NCI-H748 treated with DMSO at 0.1 percent for 48 hours (cell line): ENCODE results near the gene MED12L.
"Not testable (repeated sequence)": the region's sequence is repeated elsewhere in the genome, so short reads cannot be mapped to it uniquely, and the experiment has no call there.

Experiments used
- DNase-seq: peaks from one replicate; lab custom pipeline; 2025; lab: John Stamatoyannopoulos, UW

The MED12L gene, protein sequence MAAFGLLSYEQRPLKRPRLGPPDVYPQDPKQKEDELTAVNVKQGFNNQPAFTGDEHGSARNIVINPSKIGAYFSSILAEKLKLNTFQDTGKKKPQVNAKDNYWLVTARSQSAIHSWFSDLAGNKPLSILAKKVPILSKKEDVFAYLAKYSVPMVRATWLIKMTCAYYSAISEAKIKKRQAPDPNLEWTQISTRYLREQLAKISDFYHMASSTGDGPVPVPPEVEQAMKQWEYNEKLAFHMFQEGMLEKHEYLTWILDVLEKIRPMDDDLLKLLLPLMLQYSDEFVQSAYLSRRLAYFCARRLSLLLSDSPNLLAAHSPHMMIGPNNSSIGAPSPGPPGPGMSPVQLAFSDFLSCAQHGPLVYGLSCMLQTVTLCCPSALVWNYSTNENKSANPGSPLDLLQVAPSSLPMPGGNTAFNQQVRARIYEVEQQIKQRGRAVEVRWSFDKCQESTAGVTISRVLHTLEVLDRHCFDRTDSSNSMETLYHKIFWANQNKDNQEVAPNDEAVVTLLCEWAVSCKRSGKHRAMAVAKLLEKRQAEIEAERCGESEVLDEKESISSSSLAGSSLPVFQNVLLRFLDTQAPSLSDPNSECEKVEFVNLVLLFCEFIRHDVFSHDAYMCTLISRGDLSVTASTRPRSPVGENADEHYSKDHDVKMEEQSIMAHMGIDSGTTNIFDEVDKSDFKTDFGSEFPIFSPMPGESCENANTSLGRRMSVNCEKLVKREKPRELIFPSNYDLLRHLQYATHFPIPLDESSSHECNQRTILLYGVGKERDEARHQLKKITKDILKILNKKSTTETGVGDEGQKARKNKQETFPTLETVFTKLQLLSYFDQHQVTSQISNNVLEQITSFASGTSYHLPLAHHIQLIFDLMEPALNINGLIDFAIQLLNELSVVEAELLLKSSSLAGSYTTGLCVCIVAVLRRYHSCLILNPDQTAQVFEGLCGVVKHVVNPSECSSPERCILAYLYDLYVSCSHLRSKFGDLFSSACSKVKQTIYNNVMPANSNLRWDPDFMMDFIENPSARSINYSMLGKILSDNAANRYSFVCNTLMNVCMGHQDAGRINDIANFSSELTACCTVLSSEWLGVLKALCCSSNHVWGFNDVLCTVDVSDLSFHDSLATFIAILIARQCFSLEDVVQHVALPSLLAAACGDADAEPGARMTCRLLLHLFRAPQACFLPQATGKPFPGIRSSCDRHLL (N-terminal part only)

DNA sequence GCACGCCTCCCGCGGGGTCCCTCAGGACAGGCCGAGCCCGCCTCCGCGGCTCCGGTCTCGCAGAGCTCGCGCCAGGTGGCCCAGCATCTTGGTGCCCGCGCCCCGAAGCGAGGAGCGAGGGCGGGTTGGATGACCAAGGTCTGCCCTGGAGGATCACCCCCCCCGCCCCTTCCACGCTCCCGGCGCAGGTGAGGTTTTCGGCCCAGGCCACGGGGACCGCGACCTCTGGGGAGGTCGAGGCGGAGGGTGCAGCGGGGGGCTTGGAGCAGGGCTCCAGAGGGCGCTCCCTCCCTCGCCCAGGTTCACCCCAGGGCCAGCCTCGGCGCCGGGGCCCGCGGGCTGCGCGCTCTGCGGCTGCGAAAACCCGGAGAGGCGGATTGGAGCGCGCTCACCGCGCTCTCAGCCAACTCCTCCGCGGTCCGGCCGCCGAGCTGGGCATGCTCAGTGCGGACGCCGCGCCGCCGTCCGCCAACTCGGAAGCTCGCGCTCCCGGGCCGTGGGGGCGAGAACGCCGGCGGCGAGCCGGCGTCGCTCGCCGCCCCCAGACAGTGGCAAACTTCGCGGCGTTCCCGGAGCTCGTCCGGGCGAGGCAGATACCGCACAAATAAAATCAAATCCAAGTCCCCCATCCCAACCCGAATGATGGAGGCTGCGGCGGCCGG lies at the start of gene MED12L:
TSS of gene MED12L (plus strand) at position 438 of the 662 bp plus-strand sequence. CDS start 1,263 bp downstream, outside the sequence.
- DNase-seq, result peak; percentile 22

DNA sequence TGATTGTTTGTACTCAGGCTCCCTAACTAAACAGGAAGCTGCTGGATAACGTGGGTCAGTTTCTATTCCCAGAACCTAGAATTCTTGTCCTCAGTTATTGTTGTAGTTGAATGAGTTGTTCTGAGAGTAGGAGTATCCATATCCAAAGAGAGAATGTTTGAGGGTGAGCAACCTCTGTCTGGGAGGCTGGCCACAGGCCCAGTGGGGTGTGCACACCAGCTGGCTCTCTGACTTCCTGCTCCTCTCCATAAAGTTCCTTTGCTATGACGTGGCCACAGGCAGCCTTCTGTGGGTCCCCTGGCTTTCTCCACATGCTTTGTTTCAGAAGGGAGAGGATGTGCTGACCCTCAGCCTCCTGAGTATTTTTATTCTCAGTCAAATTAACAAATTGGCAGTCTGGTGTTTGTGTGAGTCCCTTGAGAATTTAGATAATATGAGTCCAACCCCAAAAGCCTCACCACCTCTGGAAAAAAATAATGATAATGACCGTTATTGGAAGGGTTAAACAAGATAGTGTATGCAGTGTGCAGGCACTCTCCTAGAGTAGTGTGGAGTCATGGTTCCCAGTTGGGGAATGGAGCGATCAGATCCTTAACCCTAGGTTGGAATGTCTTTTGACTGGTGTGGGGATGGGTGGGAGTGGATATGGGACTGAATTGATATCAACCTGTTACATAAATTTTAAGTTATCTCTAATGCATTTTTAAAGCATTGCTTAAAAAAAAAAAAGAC lies 47.6 kb upstream of the MED12L start:
- no peak for DNase-seq

DNA sequence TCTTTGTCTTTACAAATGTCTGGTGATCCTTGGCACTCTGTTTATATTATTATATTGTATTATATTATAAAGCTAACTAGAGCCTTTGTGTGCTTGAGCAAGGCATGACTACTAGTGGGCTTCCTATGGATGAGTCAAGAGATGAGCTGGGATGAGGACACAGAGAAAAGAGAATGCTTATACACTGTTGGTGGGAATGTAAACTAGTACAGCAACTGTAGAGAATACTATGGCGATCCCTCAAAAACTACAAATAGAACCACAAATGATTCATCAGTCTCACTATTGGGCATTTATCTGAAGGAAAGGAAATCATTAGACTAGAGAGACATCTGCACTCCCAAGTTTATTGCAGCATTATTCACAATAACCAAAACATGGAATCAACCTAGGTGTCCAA lies 40.8 kb upstream of the MED12L start:
- DNase-seq, result no peak

DNA sequence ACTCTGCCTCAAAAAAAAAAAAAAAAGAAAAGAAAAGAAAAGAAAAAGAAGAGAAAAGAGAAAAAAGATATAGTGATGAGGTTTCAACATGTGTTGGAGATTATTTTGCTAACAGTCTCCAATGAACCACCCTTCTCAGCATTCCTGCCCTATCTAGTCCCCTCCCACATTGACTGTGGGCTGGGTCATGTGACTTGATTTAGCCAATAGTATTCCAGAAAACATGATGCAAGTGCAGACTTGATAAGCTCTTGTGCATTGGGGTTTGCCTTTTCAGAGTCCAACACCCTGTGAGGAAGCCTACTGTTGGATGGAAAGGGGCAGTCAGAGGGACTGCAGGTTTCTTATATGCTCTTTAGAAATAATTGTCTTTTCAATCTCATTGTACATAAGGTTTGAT lies 37.8 kb upstream of the MED12L start:
- DNase-seq, result no peak

DNA sequence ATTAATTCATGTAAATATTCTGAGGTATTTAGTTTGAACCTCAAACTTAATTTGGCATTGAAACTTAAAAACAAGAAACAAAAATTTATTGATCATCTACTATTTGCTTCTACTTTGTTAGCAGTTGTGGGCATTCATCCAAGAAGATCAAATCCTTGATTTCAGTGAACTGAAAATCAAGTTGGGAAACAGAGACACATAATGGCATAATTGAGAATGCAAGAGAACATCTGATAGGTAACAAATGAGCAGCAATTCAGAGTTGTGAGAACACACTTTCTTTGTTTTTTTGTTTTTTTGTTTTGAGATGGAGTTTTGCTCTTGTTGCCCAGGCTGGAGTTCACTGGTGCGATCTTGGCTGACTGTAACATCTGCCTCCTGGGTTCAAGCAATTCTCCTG lies 33.9 kb upstream of the MED12L start:
- no peak for DNase-seq

DNA sequence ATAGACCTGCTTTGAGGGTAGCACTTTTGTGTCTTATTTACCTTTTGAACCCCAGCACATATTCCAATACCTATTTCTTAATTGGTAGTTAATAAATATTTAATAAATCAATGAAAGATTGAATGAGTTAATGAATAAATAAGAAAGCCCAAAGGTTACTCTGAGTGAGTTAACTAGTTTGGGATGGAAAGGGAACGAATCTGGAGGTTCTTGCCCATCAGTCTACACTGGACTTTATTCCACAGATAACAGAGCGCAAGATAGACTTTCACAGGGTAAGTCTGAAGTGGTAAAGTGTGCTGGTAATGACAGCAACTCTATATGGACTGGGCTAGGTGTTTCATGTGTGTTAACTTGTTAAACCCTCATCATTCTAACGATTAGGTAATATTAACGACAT lies 33.1 kb upstream of the MED12L start:
- DNase-seq, result no peak

DNA sequence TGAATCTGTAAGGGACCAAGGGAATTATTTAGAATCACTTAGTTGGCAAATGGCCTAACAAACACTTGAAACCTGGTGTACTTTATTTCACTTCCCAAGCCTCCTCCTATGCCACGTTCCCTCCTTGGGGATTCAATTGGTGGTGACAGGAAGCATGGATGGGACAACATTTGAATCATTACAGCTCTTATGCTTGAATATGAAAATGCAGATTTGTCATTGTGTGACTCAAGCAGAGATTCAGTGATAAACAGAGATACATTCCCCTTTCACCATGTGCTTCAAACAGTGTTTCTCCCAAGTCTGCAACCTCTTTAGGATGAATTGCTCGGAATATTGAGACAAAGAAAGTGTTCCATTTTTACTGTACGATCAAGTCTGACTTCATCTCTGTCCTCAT lies 32.7 kb upstream of the MED12L start:
- no peak for DNase-seq

DNA sequence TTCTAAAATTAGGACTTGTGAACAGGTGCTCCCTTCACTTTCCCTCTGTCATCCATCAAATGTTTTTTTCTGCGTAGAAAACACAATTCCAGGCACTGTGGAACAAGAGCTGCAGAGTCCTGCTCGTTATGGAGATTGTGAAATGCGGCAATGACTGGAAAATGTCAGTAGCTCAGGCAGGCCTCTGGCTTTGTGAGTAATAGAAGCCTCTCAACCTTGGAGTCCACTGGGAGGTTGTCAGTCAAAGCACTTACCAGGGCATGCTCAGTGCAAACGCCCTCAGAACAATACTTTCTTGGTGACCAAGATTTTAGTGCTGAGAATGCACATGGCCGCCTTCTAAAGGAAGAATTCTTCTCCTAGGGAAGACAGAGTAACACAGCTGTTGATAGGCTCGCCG lies 26.7 kb upstream of the MED12L start:
- no peak for DNase-seq

DNA sequence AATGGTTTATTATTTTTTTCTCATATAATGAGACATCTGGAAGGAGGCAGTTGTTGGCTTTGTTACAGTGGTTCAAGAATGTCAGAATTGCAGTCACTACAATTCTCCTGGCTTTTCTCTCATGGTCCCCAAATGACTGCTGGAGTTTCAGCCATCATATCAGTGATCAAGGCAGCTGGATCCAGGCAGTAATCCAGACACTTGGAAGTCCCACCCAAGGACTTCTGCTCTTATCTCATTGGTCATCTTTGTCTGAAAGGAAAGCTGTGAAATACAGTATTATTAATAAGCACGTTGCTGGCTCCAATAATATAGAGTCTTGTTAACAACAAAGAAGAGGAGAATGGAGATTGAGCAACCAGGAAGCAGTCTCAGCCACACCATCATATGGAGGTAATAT lies 22.9 kb upstream of the MED12L start:
- DNase-seq, result no peak

DNA sequence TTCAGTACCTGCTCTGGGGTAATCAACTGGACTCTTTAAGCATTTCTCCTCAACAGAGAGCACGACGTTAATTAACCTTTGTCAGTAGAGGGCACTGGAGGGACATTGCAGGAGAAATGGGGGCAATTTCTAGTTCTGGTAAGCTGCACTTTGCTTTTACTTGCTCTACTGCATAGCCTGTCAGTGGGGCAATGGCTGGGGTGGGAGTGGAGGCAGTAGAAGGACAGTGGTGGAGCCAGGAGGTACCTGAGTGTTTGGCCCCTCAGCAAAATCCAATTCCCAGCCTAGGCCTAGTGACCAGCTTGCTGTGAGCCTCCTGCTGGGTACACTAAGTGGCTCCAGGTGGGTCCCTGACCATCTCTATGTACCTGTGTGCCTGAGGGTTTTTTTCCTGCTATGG lies 18.3 kb upstream of the MED12L start:
- peak; percentile 0 for DNase-seq

DNA sequence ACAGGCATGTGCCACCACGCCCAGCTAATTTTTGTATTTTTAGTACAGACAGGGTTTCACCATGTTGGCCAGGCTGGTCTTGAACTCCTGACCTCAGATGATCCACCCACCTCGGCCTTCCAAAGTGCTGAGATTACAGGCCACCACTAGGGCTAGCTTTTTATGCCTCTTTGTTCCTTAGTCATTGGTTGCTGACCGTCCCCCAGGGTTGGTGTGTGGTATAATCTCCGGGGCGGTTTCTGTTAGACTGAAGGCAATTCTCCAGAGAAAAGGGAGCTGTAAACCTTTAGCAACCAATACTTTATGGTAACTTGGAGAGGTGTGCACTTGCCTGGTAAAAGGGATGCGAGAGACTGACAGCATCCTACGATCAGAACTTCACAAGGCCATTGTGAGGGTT lies 12.6 kb upstream of the MED12L start:
- not testable (repeated sequence) for DNase-seq

DNA sequence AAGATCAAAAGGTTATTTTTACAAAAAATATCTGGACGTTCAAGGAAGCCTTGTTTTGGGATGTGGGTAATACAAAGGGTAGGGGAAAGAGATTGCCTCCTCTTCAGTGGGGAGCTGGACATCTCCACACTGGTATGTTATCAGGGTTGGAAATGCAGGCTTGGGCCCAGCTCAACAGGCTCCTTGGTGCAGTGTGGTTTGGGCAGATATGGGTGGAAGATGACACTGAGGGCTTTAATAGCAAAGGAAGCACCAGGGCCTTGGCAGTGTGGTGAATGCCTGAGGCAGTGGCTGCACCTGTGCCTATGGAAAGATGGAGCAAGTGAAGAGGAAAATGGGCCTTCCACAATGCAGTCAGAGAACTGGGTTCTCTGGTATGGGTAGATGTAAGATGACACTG lies 11.2 kb upstream of the MED12L start:
- no peak for DNase-seq

DNA sequence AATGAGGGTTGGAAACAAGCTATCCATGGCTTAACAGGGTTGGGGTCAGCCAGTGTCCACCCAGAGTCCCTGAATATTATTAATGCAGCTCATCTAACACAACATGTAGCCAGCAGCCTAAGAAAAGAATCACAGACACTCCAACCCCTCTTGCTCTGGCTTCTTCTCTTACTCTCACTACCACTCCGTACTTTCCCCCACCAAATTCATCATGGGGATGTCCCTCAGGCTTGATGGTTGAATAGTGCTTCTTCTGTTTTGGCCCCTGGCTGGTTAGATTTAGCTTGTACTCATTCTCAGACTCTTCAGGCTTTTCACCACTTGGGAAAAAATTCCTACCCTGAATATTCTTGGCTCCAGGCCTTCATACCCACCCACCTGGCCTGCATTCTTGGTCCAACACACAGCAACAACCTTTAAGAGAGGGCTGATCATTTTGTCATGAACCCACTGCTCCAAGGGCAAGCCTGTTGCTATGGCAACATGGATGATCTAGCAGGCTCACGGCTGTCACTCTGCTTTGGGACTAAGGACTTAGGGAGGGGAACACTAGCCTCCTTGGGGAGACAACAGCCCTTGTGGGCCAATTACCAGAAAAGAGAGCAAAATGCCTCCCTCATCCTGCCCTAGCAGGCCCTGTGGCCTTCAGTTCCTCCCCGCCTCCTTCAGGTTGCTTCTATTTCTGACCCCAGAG lies 9.4 kb upstream of the MED12L start:
- DNase-seq, result no peak

DNA sequence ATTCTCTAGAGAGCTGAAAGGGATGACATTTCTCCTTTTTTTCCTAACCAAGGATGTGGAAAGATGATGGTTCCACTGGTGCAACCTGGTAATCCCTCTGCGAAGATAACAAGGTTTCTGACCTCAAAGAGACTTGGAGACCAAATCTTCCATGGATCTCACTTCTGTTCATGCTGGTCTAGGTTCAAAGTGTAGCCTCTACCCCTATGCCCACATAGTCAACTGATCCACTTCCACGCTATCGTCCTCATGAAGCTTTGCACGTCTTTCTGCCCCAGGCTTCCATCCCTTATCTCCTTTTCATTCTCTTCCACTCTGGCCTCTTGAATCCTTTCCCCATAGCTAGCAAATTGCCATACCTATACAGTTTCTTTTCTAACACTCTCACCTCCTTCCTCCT lies 8.8 kb upstream of the MED12L start:
- no peak for DNase-seq

DNA sequence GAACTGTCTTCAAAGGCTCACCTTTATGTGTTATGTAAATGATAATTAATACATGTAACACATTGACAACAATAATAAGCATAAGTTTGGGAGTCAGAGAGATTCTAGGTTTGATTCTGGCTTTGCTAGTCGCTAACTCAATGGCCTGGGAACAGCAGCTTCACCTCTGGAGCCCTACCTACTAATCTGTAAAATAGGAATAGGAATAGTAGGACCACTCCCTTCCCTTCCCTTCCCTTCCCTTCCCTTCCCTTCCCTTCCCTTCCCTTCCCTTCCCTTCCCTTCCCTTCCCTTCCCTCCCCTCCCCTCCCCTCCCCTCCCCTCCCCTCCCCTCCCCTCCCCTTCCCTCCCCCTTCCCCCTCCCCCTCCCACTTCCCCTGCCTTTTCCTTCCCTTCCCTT lies 4.4 kb upstream of the MED12L start:
- DNase-seq, result not testable (repeated sequence)

DNA sequence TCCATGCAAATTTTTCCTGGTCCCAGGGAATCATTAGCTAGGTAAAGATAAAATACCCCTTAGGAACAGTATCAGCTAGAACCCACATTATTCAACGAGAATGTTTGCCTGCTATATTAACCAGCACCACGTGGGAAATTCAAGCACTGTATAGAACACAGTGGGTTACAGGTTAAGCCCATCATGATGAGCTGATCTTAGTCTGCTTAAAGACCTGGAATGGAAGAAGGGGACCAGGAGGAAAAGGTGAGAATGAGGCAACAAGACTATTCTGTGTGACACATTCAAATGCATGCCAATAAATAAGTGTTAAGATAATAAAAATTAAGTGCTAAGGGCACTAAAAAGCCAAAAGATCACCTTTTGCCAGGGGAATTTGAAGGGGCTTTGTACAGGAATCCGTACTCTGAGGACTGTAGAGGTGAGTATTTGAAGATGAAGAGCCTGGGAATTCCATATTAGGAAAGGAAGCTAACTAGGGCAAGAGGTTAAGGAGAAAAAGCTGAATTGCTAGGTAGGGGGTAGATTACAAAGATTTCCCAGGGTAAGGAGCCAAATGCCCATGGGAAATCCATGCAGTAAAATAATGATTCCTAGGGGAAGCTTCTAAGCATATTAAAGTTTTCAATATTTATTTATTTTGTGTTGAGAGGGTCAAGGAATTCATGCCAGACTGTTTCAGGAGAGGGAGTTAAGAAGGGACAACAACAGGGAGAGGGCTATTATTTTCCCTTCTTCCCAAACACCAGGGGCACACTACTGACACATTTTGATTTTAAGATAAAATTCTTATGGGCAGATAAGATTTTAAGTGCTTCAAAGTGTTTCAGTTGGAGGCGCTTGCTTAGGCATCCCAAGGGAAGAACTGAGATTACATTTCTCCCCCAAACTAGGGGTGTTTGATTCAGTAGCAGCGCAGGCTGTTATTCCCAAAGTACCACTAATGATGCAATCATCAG lies 2.3 kb upstream of the MED12L start:
- no peak for DNase-seq

DNA sequence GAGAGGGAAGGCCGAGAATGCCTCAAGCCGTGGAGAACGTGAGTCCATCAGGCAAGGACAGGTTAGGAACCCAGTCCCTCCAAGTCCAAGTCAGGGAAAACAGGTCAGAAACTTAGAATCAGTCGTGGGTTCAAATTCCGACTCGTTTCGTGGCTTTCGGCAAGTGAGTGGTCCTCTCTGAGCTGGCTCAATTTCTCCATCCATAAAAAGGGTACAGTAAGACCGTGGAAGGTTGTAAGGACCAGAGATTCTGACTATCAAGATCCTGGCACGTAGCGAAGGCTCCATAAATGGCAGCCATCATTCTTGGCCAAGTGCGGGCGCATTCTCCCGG lies 604 bp upstream of the MED12L start:
- no peak for DNase-seq

DNA sequence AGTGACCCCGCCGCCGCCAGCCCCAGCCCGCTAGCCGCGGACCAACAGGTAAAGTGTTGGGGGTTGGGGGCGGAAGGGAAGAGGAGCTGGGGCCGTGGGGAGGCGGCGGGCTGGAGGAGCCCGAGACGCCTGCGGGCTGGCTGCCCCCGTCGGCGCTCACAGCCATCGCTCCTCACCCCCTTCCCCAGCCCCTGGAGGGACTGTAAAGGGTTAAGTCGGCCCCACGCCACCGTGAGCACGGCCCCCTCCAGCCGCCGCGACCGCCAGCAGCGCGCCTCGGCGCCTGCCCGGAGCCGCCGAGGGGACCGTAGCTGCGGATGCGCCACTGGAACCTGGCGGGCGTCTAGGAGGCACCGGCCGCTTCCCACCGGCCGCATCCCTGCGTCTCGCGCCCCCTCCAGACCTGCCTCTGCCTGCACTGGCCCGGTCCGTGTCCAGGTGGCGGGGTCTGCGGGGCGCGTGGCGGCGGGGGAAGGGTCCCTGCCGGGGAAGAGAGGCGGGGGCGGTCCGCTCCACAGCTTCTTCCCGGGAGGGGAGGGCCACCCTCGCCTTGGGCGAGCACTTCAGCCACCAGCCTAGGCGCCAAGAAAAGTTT lies 522 bp downstream of the MED12L start:
- DNase-seq, result peak; percentile 1
